Lung (tissue), 12 donors: Measurements from ENCODE around the gene FAM193A. TPM values are rescaled to one million over a fixed set of nuclear protein-coding genes. Genes with fewer than 3 reads are reported as not detected.

Source experiments
- ATAC-seq: fragments of 200-7000 bp; cut with Tn5 transposase; one replicate; pipeline ENCODE4 v1.9.1; 2020; ENCODE audit warnings: moderate number of reproducible peaks; ENCODE audit not compliant: insufficient read depth, low FRiP score
- DNase-seq, 3 donors: peaks; one replicate each; pipeline ENCODE4 v3.0.0-alpha.2; 2013 to 2017
- H3K27ac ChIP-seq, 2 donors: one replicate each; pipeline ENCODE4 v1.5.1; 2013; ENCODE audit warnings: mild to moderate bottlenecking in 2 of 2, moderate library complexity in 2 of 2, control low read depth in 1 of 2, inconsistent platforms in 1 of 2, low read depth in 1 of 2, low read length in 1 of 2
- H3K27me3 ChIP-seq, 3 donors: one replicate each; pipeline ENCODE4 v1.5.1; 2013; ENCODE audit warnings: low read length in 2 of 3; ENCODE audit not compliant: control insufficient read depth in 3 of 3, insufficient read depth in 3 of 3
- H3K36me3 ChIP-seq, 4 donors: one replicate each; pipeline ENCODE4 v1.5.1; 2013; ENCODE audit warnings: low read length in 4 of 4, mild to moderate bottlenecking in 1 of 4, moderate library complexity in 1 of 4; ENCODE audit not compliant: control insufficient read depth in 4 of 4, insufficient read depth in 4 of 4
- H3K4me1 ChIP-seq, 5 donors: one replicate each; pipeline ENCODE4 v1.5.1; 2013; ENCODE audit warnings: low read length in 5 of 5, mild to moderate bottlenecking in 2 of 5, moderate library complexity in 1 of 5; ENCODE audit not compliant: control insufficient read depth in 5 of 5, insufficient read depth in 5 of 5
- H3K4me3 ChIP-seq: one replicate; pipeline ENCODE4 v1.5.1; 2013; ENCODE audit warnings: mild to moderate bottlenecking, control low read depth, moderate library complexity
- H3K9ac ChIP-seq, 2 donors: one replicate each; pipeline ENCODE4 v1.5.1; 2013; ENCODE audit warnings: low read length in 2 of 2, control low read depth in 1 of 2; ENCODE audit not compliant: insufficient read depth in 1 of 2
- H3K9me3 ChIP-seq, 4 donors: one replicate each; pipeline ENCODE4 v1.5.1; 2013; ENCODE audit warnings: low read length in 3 of 4, mild to moderate bottlenecking in 1 of 4, moderate library complexity in 1 of 4; ENCODE audit not compliant: control insufficient read depth in 4 of 4, insufficient read depth in 3 of 4
- WGBS, 2 donors: extraction: QIAGEN DNeasy Blood & Tissue Kit; methylation state at CpG; one replicate each; pipeline ENCODE4 v1.1.7; 2013; 5-methylcytosine and 5-hydroxymethylcytosine counted together
- polyA plus RNA-seq, 2 donors: library from polyadenylated mRNA; stranded (reverse); fragments of 200-250 nt; gene quantifications; one replicate each; pipeline ENCODE4 v1.2.1, GENCODE V29; 2013
- total RNA-seq, 2 donors: library from RNA; depleted of rRNA in 1 of 2; stranded (reverse); fragments of >200 nt in 1 of 2; gene quantifications; one replicate each; pipeline ENCODE4 v1.2.1, GENCODE V29; 2014 to 2021
- TF ChIP-seq, protein P1 (sequence below): IDR thresholded peaks from 2 replicates; pipeline ENCODE4 v1.5.1; 2012; ENCODE audit warnings: mild to moderate bottlenecking; ENCODE audit errors: control extremely low read depth, extremely low read depth
- donor health status: control.
- donor health status: control.
- donor health status: Bipolar disorder and iron deficiency.
- donor health status: healthy.
- donor health status: DM: yes; HTN: yes; CAD: no.

The FAM193A gene
- total and polyA plus RNA-seq, 4 donors = 9.7 to 33.2 (median 17.5) TPM

- DNase-seq (peak in 1 of 3 donors; percentile 46), ATAC-seq (no peak)
- TF ChIP-seq, protein P1, sequence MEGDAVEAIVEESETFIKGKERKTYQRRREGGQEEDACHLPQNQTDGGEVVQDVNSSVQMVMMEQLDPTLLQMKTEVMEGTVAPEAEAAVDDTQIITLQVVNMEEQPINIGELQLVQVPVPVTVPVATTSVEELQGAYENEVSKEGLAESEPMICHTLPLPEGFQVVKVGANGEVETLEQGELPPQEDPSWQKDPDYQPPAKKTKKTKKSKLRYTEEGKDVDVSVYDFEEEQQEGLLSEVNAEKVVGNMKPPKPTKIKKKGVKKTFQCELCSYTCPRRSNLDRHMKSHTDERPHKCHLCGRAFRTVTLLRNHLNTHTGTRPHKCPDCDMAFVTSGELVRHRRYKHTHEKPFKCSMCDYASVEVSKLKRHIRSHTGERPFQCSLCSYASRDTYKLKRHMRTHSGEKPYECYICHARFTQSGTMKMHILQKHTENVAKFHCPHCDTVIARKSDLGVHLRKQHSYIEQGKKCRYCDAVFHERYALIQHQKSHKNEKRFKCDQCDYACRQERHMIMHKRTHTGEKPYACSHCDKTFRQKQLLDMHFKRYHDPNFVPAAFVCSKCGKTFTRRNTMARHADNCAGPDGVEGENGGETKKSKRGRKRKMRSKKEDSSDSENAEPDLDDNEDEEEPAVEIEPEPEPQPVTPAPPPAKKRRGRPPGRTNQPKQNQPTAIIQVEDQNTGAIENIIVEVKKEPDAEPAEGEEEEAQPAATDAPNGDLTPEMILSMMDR = no peak
- no peaks in the 10 kb centered on the region for H3K9me3 ChIP-seq
- H3K27me3 ChIP-seq = no peaks in the 10 kb centered on the region
- H3K36me3 ChIP-seq = peaks cover 13 to 33% (median 19%) of the 10 kb centered on the region in 4 donors
- H3K27ac ChIP-seq = no peak overlapping the region
- WGBS, 2 donors = 68 to 76% methylated on average over 2 of the region's 2 CpGs
- H3K9ac ChIP-seq = no peak overlapping the region
- peaks cover 5 to 26% (median 11%) of the 10 kb centered on the region in 5 donors for H3K4me1 ChIP-seq
- H3K4me3 ChIP-seq = no peak overlapping the region
Measured at GRCh38 chr4:2663275-2663674, 126.8 kb downstream of the FAM193A start.

- Histone ChIP-seq H3K9me3 (no peaks in the 10 kb centered on the region), H3K4me3 (no peak overlapping the region), H3K36me3 (peaks cover 7 to 23% (median 12%) of the 10 kb centered on the region in 4 donors), H3K9ac (no peak overlapping the region), H3K27me3 (no peaks in the 10 kb centered on the region), H3K4me1 (peaks cover 0 to 4% (median 4%) of the 10 kb centered on the region in 5 donors), H3K27ac (no peak overlapping the region)
- 86 to 89% methylated on average over 2 of the region's 2 CpGs for WGBS, 2 donors
- TF ChIP-seq, protein P1 = no peak
- DNase-seq = no peak
- no peak for ATAC-seq
Measured at GRCh38 chr4:2666722-2667247, 130.3 kb downstream of the FAM193A start.

- WGBS, 2 donors = 10 to 32% methylated on average over 2 of the region's 2 CpGs
Measured at GRCh38 chr4:2667428-2667827, 131.0 kb downstream of the FAM193A start.

More at GRCh38 chr4:2667428-2667827, 131.0 kb downstream of the FAM193A start:
- peaks cover 0 to 4% (median 4%) of the 10 kb centered on the region in 5 donors for H3K4me1 ChIP-seq
- H3K9ac ChIP-seq = no peak overlapping the region
- no peak for ATAC-seq
- H3K9me3 ChIP-seq = no peaks in the 10 kb centered on the region
- H3K27ac ChIP-seq = no peak overlapping the region
- H3K4me3 ChIP-seq = no peak overlapping the region
- TF ChIP-seq, protein P1 = no peak
- DNase-seq = no peak
- peaks cover 13 to 29% (median 17%) of the 10 kb centered on the region in 4 donors for H3K36me3 ChIP-seq
- H3K27me3 ChIP-seq = no peaks in the 10 kb centered on the region
